ENCODE data around the gene FRMD4A.

GRCh38 chr10:13759168-13759567, 571.6 kb downstream of the FRMD4A start:
- TF ChIP-seq CTCF (conservative IDR thresholded peaks at IDR 0.05) (no peak), EZH2 (IDR thresholded peaks at IDR 0.05; ENCODE audit: low read depth) (no peak)
